ENCODE data around the gene LAMP5.

LAMP5 gene

GRCh38 chr20:9577397-9577796 lies 63.0 kb downstream of the LAMP5 start:
- H3K18ac ChIP-seq (ENCODE audit: low read length), result no peak overlapping the region
- H2BK15ac ChIP-seq (ENCODE audit: low read length), result no peak overlapping the region
- no CpG with 5 or more reads among the region's 7 CpGs for WGBS, 2 donors (ENCODE audit: extremely low coverage in 2 of 2, insufficient read length in 2 of 2, insufficient replicate concordance in 1 of 2)
- no peak overlapping the region for H2BK5ac ChIP-seq (ENCODE audit: low read length)
- H2AK5ac ChIP-seq (ENCODE audit: low read depth, low read length), result no peak overlapping the region
- H3K4ac ChIP-seq (ENCODE audit: low read length), result no peak overlapping the region
- no peak overlapping the region for H3K23ac ChIP-seq (ENCODE audit: low read depth, low read length, poor library complexity)
- H3K27ac ChIP-seq (replicated peaks; ENCODE audit: low read length), result no peak overlapping the region
- no peaks in the 10 kb centered on the region for H3K79me1 ChIP-seq (ENCODE audit: low read depth, low read length)
- H3K9ac ChIP-seq (ENCODE audit: low read depth, low read length, poor library complexity), result no peak overlapping the region
- no peak overlapping the region for H3K14ac ChIP-seq (ENCODE audit: low read length)
- H3K36me3 ChIP-seq (replicated peaks in 1 of 2; ENCODE audit: control insufficient read depth in 2 of 2, insufficient read depth in 2 of 2, low read length in 2 of 2), result peaks cover 0 to 1% of the 10 kb centered on the region in 2 donors
- H2BK12ac ChIP-seq (ENCODE audit: low read length), result no peak overlapping the region
- no peak overlapping the region for H2AFZ ChIP-seq (ENCODE audit: low read length)
- H3K4me1 ChIP-seq (ENCODE audit: control insufficient read depth in 2 of 2, insufficient read depth in 1 of 2, low read depth in 1 of 2, low read length in 2 of 2), result peaks cover 15 to 30% of the 10 kb centered on the region in 2 donors
- H2BK120ac ChIP-seq (ENCODE audit: low read depth, low read length), result no peak overlapping the region
- no peak for DNase-seq (ENCODE audit: low spot score)
- peaks cover 0 to 2% of the 10 kb centered on the region in 2 donors for H3K9me3 ChIP-seq (replicated peaks in 1 of 2; ENCODE audit: control insufficient read depth in 2 of 2, insufficient read depth in 1 of 2, low read depth in 1 of 2, low read length in 2 of 2)
- no peak overlapping the region for H4K91ac ChIP-seq (ENCODE audit: low read depth, low read length, poor library complexity)
- no peak overlapping the region for H3K4me3 ChIP-seq (ENCODE audit: low read length in 2 of 2)
- H4K8ac ChIP-seq (ENCODE audit: low read depth, low read length), result no peak overlapping the region
- peaks cover 0 to 48% (median 0%) of the 10 kb centered on the region in 3 experiments for H3K27me3 ChIP-seq (ENCODE audit: control insufficient read depth in 3 of 3, insufficient read depth in 3 of 3, low read depth in 1 of 3, low read length in 3 of 3)
- H3K4me2 ChIP-seq (ENCODE audit: insufficient read depth, low read length, poor library complexity, severe bottlenecking), result no peak overlapping the region

- no peak overlapping the region for H3K14ac ChIP-seq (ENCODE audit: low read length)
- no CpG with 5 or more reads among the region's 2 CpGs for WGBS, 2 donors (ENCODE audit: extremely low coverage in 2 of 2, insufficient read length in 2 of 2, insufficient replicate concordance in 1 of 2)
- no peak overlapping the region for H2BK120ac ChIP-seq (ENCODE audit: low read depth, low read length)
- peaks cover 0 to 1% of the 10 kb centered on the region in 2 donors for H3K36me3 ChIP-seq (replicated peaks in 1 of 2; ENCODE audit: control insufficient read depth in 2 of 2, insufficient read depth in 2 of 2, low read length in 2 of 2)
- H3K4ac ChIP-seq (ENCODE audit: low read length), result no peak overlapping the region
- peaks cover 0 to 2% of the 10 kb centered on the region in 2 donors for H3K9me3 ChIP-seq (replicated peaks in 1 of 2; ENCODE audit: control insufficient read depth in 2 of 2, insufficient read depth in 1 of 2, low read depth in 1 of 2, low read length in 2 of 2)
- no peak overlapping the region for H3K4me2 ChIP-seq (ENCODE audit: insufficient read depth, low read length, poor library complexity, severe bottlenecking)
- H2AK5ac ChIP-seq (ENCODE audit: low read depth, low read length), result no peak overlapping the region
- no peak overlapping the region for H2BK15ac ChIP-seq (ENCODE audit: low read length)
- peaks cover 6 to 29% of the 10 kb centered on the region in 2 donors for H3K4me1 ChIP-seq (ENCODE audit: control insufficient read depth in 2 of 2, insufficient read depth in 1 of 2, low read depth in 1 of 2, low read length in 2 of 2)
- H3K23ac ChIP-seq (ENCODE audit: low read depth, low read length, poor library complexity), result no peak overlapping the region
- H3K4me3 ChIP-seq (ENCODE audit: low read length in 2 of 2), result no peak overlapping the region
- H3K18ac ChIP-seq (ENCODE audit: low read length), result no peak overlapping the region
- H3K79me1 ChIP-seq (ENCODE audit: low read depth, low read length), result no peaks in the 10 kb centered on the region
- H4K91ac ChIP-seq (ENCODE audit: low read depth, low read length, poor library complexity), result no peak overlapping the region
- peaks cover 0 to 43% (median 0%) of the 10 kb centered on the region in 3 experiments for H3K27me3 ChIP-seq (ENCODE audit: control insufficient read depth in 3 of 3, insufficient read depth in 3 of 3, low read depth in 1 of 3, low read length in 3 of 3)
- no peak overlapping the region for H2AFZ ChIP-seq (ENCODE audit: low read length)
- H2BK5ac ChIP-seq (ENCODE audit: low read length), result no peak overlapping the region
- no peak overlapping the region for H3K9ac ChIP-seq (ENCODE audit: low read depth, low read length, poor library complexity)
- H4K8ac ChIP-seq (ENCODE audit: low read depth, low read length), result no peak overlapping the region
- no peak for DNase-seq (ENCODE audit: low spot score)
- no peak overlapping the region for H3K27ac ChIP-seq (replicated peaks; ENCODE audit: low read length)
- no peak overlapping the region for H2BK12ac ChIP-seq (ENCODE audit: low read length)
These were observed 64.2 kb downstream of the LAMP5 start for GRCh38 chr20:9578594-9578993.

Measured in neuronal stem cell (in vitro differentiated cells).